Neural cell (in vitro differentiated cells): ENCODE data around the gene CTSA. TPM values are rescaled to one million over a fixed set of nuclear protein-coding genes. Genes with fewer than 3 reads are reported as not detected.

Experiments used
- H2AFZ ChIP-seq: fragments of 200-600, 300-800 bp; sonication (generic), shearing (Covaris generic); 2 replicates; pipeline ENCODE4 v1.6.0; 2014; ENCODE audit warnings: low read depth, mild to moderate bottlenecking, antibody characterized with exemption, low read length, moderate library complexity
- H3F3A ChIP-seq: fragments of 200-600 bp; shearing (Covaris generic); 2 replicates; pipeline ENCODE4 v1.6.1; 2016; ENCODE audit warnings: mild to moderate bottlenecking, moderate library complexity, mixed read lengths, antibody characterized with exemption, low read length; ENCODE audit not compliant: insufficient read depth, poor library complexity, severe bottlenecking
- H3K27ac ChIP-seq: fragments of 200-600, 300-800 bp; sonication (generic), shearing (Covaris generic); 2 replicates; pipeline ENCODE4 v1.5.1; 2014; ENCODE audit warnings: mild to moderate bottlenecking, low read length, moderate library complexity
- H3K27me3 ChIP-seq: fragments of 300-800, 200-600 bp; sonication (generic), shearing (Covaris generic); 2 replicates; pipeline ENCODE4 v1.6.0; 2014; ENCODE audit warnings: mild to moderate bottlenecking, low read depth, low read length, moderate library complexity; ENCODE audit not compliant: insufficient read depth
- H3K36me3 ChIP-seq: fragments of 300-800, 200-600 bp; sonication (generic), shearing (Covaris generic); 2 replicates; pipeline ENCODE4 v1.5.1; 2014; ENCODE audit warnings: mild to moderate bottlenecking, antibody characterized with exemption, low read length, moderate library complexity; ENCODE audit not compliant: insufficient read depth
- H3K4me2 ChIP-seq: fragments of 300-800, 200-600 bp; sonication (generic), shearing (Covaris generic); 2 replicates; pipeline ENCODE4 v1.6.0; 2014; ENCODE audit warnings: mild to moderate bottlenecking, low read length
- H3K4me3 ChIP-seq: fragments of 300-800, 200-600 bp; sonication (generic), shearing (Covaris generic); 2 replicates; pipeline ENCODE4 v1.5.1; 2014; ENCODE audit warnings: mild to moderate bottlenecking, low read length, moderate library complexity
- H3K79me2 ChIP-seq: fragments of 200-600 bp; shearing (Covaris generic); replicated peaks from 2 replicates; pipeline ENCODE4 v1.6.0; 2014; ENCODE audit warnings: mild to moderate bottlenecking, low read length, moderate library complexity; ENCODE audit not compliant: insufficient read depth
- H3K9ac ChIP-seq: fragments of 300-800, 200-600 bp; sonication (generic), shearing (Covaris generic); 2 replicates; pipeline ENCODE4 v1.6.1; 2016; ENCODE audit warnings: mild to moderate bottlenecking, low read length, mixed read lengths
- H3K9me2 ChIP-seq: fragments of 200-600 bp; shearing (Covaris generic); 2 replicates; pipeline ENCODE4 v1.6.1; 2016; ENCODE audit warnings: mild to moderate bottlenecking, low read length, mixed read lengths; ENCODE audit not compliant: insufficient read depth
- H3K9me3 ChIP-seq: fragments of 200-600, 300-800 bp; sonication (generic), shearing (Covaris generic); 2 replicates; pipeline ENCODE4 v1.6.1; 2016; ENCODE audit warnings: mild to moderate bottlenecking, mixed run types, low read length, moderate library complexity, mixed read lengths
- H4K20me1 ChIP-seq: fragments of 200-600 bp; shearing (Covaris generic); 2 replicates; pipeline ENCODE4 v1.6.1; 2016; ENCODE audit warnings: mild to moderate bottlenecking, mixed run types; ENCODE audit not compliant: insufficient read depth
- CTCF ChIP-seq: fragments of 450-650 bp; IDR thresholded peaks from 2 replicates; pipeline ENCODE4 v1.5.1; 2014; ENCODE audit warnings: antibody characterized with exemption, mild to moderate bottlenecking, moderate library complexity; ENCODE audit not compliant: poor library complexity, severe bottlenecking
- EP300 ChIP-seq: fragments of 450-650 bp; conservative IDR thresholded peaks from 2 replicates; pipeline ENCODE4 v1.6.1; 2014; ENCODE audit warnings: antibody characterized with exemption, mild to moderate bottlenecking, moderate library complexity; ENCODE audit not compliant: poor library complexity, severe bottlenecking
- EZH2 ChIP-seq: fragments of 200-600, 300-800 bp; shearing (Covaris generic), sonication (generic); IDR thresholded peaks from 2 replicates; pipeline ENCODE4 v1.6.1; 2014; ENCODE audit warnings: antibody characterized with exemption, low read length, borderline replicate concordance, mild to moderate bottlenecking; ENCODE audit not compliant: insufficient read depth, poor library complexity, severe bottlenecking
- MXI1 ChIP-seq: fragments of 450-650 bp; conservative IDR thresholded peaks from 2 replicates; pipeline ENCODE4 v1.6.1; 2014; ENCODE audit warnings: antibody characterized with exemption, mild to moderate bottlenecking; ENCODE audit not compliant: poor library complexity, severe bottlenecking
- POLR2AphosphoS5 ChIP-seq: IDR thresholded peaks from 2 replicates; pipeline ENCODE4 v1.6.1; 2012
- RAD21 ChIP-seq: fragments of 450-650 bp; conservative IDR thresholded peaks from 2 replicates; pipeline ENCODE4 v1.6.1; 2014; ENCODE audit warnings: antibody characterized with exemption, mild to moderate bottlenecking, moderate library complexity
- REST ChIP-seq: IDR thresholded peaks from 2 replicates; pipeline ENCODE4 v1.6.1; 2012; ENCODE audit warnings: borderline replicate concordance
- SMC3 ChIP-seq: fragments of 450-650 bp; conservative IDR thresholded peaks from 2 replicates; pipeline ENCODE4 v1.6.1; 2014; ENCODE audit warnings: antibody characterized with exemption, mild to moderate bottlenecking, moderate library complexity; ENCODE audit not compliant: poor library complexity
- TAF1 ChIP-seq: IDR thresholded peaks from 2 replicates; pipeline ENCODE4 v1.6.1; 2012; ENCODE audit warnings: low read depth
- polyA plus RNA-seq: library from polyadenylated mRNA; depleted of rRNA; stranded (reverse); fragments of >200 nt; gene quantifications from 2 replicates; pipeline ENCODE4 v1.2.3, GENCODE V29; 2014

Gene CTSA
- polyA plus RNA-seq, 1 donor from 2014 or later = 25.7 TPM

- no peak overlapping the region for H2AFZ ChIP-seq
- no peaks in the 10 kb centered on the region for H3K36me3 ChIP-seq
- TF ChIP-seq EZH2 = no peak
- TF ChIP-seq REST = no peak
- TF ChIP-seq POLR2AphosphoS5 = no peak
- no peak for TF ChIP-seq SMC3
- no peak for TF ChIP-seq EP300
- no peak for TF ChIP-seq RAD21
- TF ChIP-seq CTCF = no peak
- no peak for TF ChIP-seq MXI1
- no peak for TF ChIP-seq TAF1
- no peaks in the 10 kb centered on the region for H3F3A ChIP-seq
- no peaks in the 10 kb centered on the region for H3K9me2 ChIP-seq
- no peak overlapping the region for H3K27ac ChIP-seq
- no peak overlapping the region for H3K4me3 ChIP-seq
- H4K20me1 ChIP-seq = no peaks in the 10 kb centered on the region
- no peak overlapping the region for H3K9ac ChIP-seq
- no peaks in the 10 kb centered on the region for H3K27me3 ChIP-seq
- peaks cover 28% of the 10 kb centered on the region for H3K79me2 ChIP-seq
- no peaks in the 10 kb centered on the region for H3K9me3 ChIP-seq
- no peak overlapping the region for H3K4me2 ChIP-seq
Observed at GRCh38 chr20:45859916-45860315, 31.2 kb upstream of the CTSA start.

GRCh38 chr20:45860560-45861220 lies 30.4 kb upstream of the CTSA start:
- H3K79me2 ChIP-seq = peaks cover 27% of the 10 kb centered on the region
- TF ChIP-seq SMC3 (no peak), REST (no peak)
- no peak overlapping the region for H3K4me2 ChIP-seq

More at GRCh38 chr20:45860560-45861220, 30.4 kb upstream of the CTSA start:
- Histone ChIP-seq H2AFZ (no peak overlapping the region), H4K20me1 (no peaks in the 10 kb centered on the region), H3K4me3 (no peak overlapping the region), H3K9me3 (no peaks in the 10 kb centered on the region), H3K9me2 (no peaks in the 10 kb centered on the region), H3K27me3 (no peaks in the 10 kb centered on the region), H3F3A (no peaks in the 10 kb centered on the region), H3K27ac (no peak overlapping the region), H3K9ac (no peak overlapping the region), H3K36me3 (no peaks in the 10 kb centered on the region)
